GM12878 (cell line): ENCODE data around the gene SLC39A2. TPM values are rescaled to one million over a fixed set of nuclear protein-coding genes. Genes with fewer than 3 reads are reported as not detected.

Source experiments
- ATAC-seq: fragments of 200-7000 bp; cut with Tn5 transposase; 3 replicates; pipeline ENCODE4 v1.9.1; 2020; ENCODE audit warnings: mild to moderate bottlenecking, moderate library complexity
- BruUV-seq: library from RNA; stranded (reverse); fragments of 400-500 nt; replicated peaks from 2 replicates; lab custom pipeline; 2021; lab: Mats Ljungman, UMichigan
- CTCF ChIA-PET: fragments of 300-600 bp; sonication (Branson Sonifier 250); formaldehyde crosslinking; extraction: SDS; loops from one replicate; lab custom pipeline; 2021; ENCODE audit warnings: inconsistent platforms; lab: Yijun Ruan, JAX
- POLR2A ChIA-PET: fragments of 350-600 bp; formaldehyde crosslinking; extraction: SDS; loops from one replicate; lab custom pipeline; 2021; ENCODE audit warnings: inconsistent platforms; lab: Charles Lee
- RAD21 ChIA-PET: fragments of 300-600 bp; sonication (Branson Sonifier 250); formaldehyde crosslinking; loops from one replicate; lab custom pipeline; 2023; ENCODE audit warnings: antibody characterized with exemption; ENCODE audit not compliant: unreplicated experiment; lab: Charles Lee
- SMC1A ChIA-PET: fragments of 300-600 bp; sonication (Branson Sonifier 250); formaldehyde crosslinking; loops from one replicate; lab custom pipeline; 2023; ENCODE audit not compliant: unreplicated experiment, uncharacterized antibody; lab: Charles Lee
- DNase-seq: peaks from one replicate; pipeline ENCODE4 v3.0.0-alpha.2; 2011; ENCODE audit warnings: low read depth, low spot score
- FAIRE-seq: peaks from 3 replicates; lab custom pipeline; 2011; peaks lifted over from hg19 to GRCh38; lab: Jason Lieb, UNC
- H2AFZ ChIP-seq: 2 replicates; pipeline ENCODE4 v1.6.0; 2011; ENCODE audit warnings: low read depth, low read length, control low read depth; ENCODE audit not compliant: control insufficient read depth
- H3K27ac ChIP-seq: 2 replicates; pipeline ENCODE4 v1.5.1; 2011; ENCODE audit warnings: control low read depth; ENCODE audit not compliant: control insufficient read depth, insufficient read depth
- H3K27me3 ChIP-seq, 2 experiments: replicated peaks in 1 of 2; 2 replicates each; pipeline versions ENCODE4 v1.6.0 to v1.6.1; 2011; ENCODE audit warnings: low read length in 1 of 2; ENCODE audit not compliant: control insufficient read depth in 2 of 2, insufficient read depth in 2 of 2
- H3K36me3 ChIP-seq, 2 experiments: 2 replicates each; pipeline ENCODE4 v1.5.1; 2011; ENCODE audit warnings: low read length in 1 of 2; ENCODE audit not compliant: control insufficient read depth in 2 of 2, insufficient read depth in 2 of 2
- H3K4me1 ChIP-seq: 2 replicates; pipeline ENCODE4 v1.6.1; 2011; ENCODE audit warnings: mild to moderate bottlenecking, low read length, moderate library complexity, mixed read lengths; ENCODE audit not compliant: control insufficient read depth, insufficient read depth
- H3K4me2 ChIP-seq: 2 replicates; pipeline ENCODE4 v1.6.0; 2011; ENCODE audit warnings: control low read depth; ENCODE audit not compliant: control insufficient read depth, insufficient read depth
- H3K4me3 ChIP-seq: fragments of 200-600 bp; sonication (generic); 2 replicates; pipeline ENCODE4 v1.5.1; 2016
- H3K79me2 ChIP-seq: 2 replicates; pipeline ENCODE4 v1.6.0; 2011; ENCODE audit warnings: low read length; ENCODE audit not compliant: control insufficient read depth, insufficient read depth
- H3K9ac ChIP-seq: 2 replicates; pipeline ENCODE4 v1.8.0; 2011; ENCODE audit warnings: low read length, control low read depth, mixed read lengths; ENCODE audit not compliant: control insufficient read depth, insufficient read depth
- H3K9me3 ChIP-seq: replicated peaks from 3 replicates; pipeline ENCODE4 v1.5.1; 2011; ENCODE audit warnings: mild to moderate bottlenecking, low read length; ENCODE audit not compliant: control insufficient read depth, insufficient read depth
- H4K20me1 ChIP-seq: 2 replicates; pipeline ENCODE4 v1.6.0; 2011; ENCODE audit not compliant: control insufficient read depth, insufficient read depth
- BCL11A ChIP-seq: IDR thresholded peaks from 2 replicates; pipeline ENCODE4 v1.6.1; 2011; ENCODE audit warnings: low read depth, low read length
- CHD4 ChIP-seq: fragments of 200-600 bp; sonication (generic); IDR thresholded peaks from 2 replicates; pipeline ENCODE4 v1.6.1; 2016; ENCODE audit warnings: mild to moderate bottlenecking
- EED ChIP-seq: sonication (generic); IDR thresholded peaks from 2 replicates; pipeline ENCODE4 v1.6.1; 2016; ENCODE audit warnings: antibody characterized with exemption, low read depth
- FOS ChIP-seq: IDR thresholded peaks from 3 replicates; pipeline ENCODE4 v1.6.1; 2011; ENCODE audit warnings: borderline replicate concordance; ENCODE audit not compliant: insufficient read length; ENCODE audit errors: extremely low read depth
- IKZF1 ChIP-seq: fragments of 450-650 bp; conservative IDR thresholded peaks from 2 replicates; pipeline ENCODE4 v1.6.1; 2017; ENCODE audit warnings: antibody characterized with exemption, mild to moderate bottlenecking
- MEF2B ChIP-seq: fragments of 450-650 bp; IDR thresholded peaks from 2 replicates; pipeline ENCODE4 v1.6.1; 2018; ENCODE audit warnings: mild to moderate bottlenecking, moderate library complexity; ENCODE audit not compliant: partially characterized antibody, poor library complexity, severe bottlenecking
- NR2C2 ChIP-seq: IDR thresholded peaks from 2 replicates; pipeline ENCODE4 v1.6.1; 2011; ENCODE audit warnings: borderline replicate concordance, low read depth; ENCODE audit not compliant: control insufficient read depth, insufficient read length
- RFX5 ChIP-seq: IDR thresholded peaks from 2 replicates; pipeline ENCODE4 v1.6.1; 2011; ENCODE audit warnings: low read depth, low read length, improper control_type of control experiment
- SMAD5 ChIP-seq: IDR thresholded peaks from 2 replicates; pipeline ENCODE4 v1.6.1; 2016; ENCODE audit warnings: antibody characterized with exemption, low read depth
- TCF7 ChIP-seq: IDR thresholded peaks from 2 replicates; pipeline ENCODE4 v1.6.1; 2014; ENCODE audit warnings: antibody characterized with exemption, borderline replicate concordance
- WGBS: methylation state at CpG from one replicate; pipeline ENCODE4 v1.1.6; 2016; ENCODE audit warnings: low lambda C conversion rate; ENCODE audit not compliant: insufficient replicate concordance, insufficient coverage; ENCODE audit errors: missing lambda C conversion rate; 5-methylcytosine and 5-hydroxymethylcytosine counted together
- in situ Hi-C: fragments of 300-500 bp; cut with MboI; formaldehyde crosslinking; loops from 9 replicates; pipeline ENCODE4 v1.14.3; 2018; ENCODE audit warnings: mixed read lengths
- intact Hi-C: fragments of 100-400 bp; cut with micrococcal nuclease; formaldehyde crosslinking; loops from one replicate; pipeline ENCODE4 v1.14.2; 2022; ENCODE audit not compliant: unreplicated experiment
- polyA plus RNA-seq, 11 experiments: library from polyadenylated mRNA; depleted of rRNA in 4 of 11; unstranded in 6 of 11; stranded (reverse) in 5 of 11; fragments of >200 nt; fragmentation: Nextera tagmentation in 4 of 11; fragmentation: Illumina TruSeq in 1 of 11; extraction: Ambion mirVana in 4 of 11; extraction: Trizol in 1 of 11; gene quantifications; 1 replicate in 1 of 11; 2 replicates in 10 of 11; pipeline versions ENCODE4 v1.2.1 to v1.2.3, GENCODE V29; 2011 to 2016; ENCODE audit warnings: inconsistent platforms in 2 of 11, missing spikeins in 2 of 11, low read depth in 1 of 11
- total RNA-seq, 4 experiments: library from RNA; depleted of rRNA in 3 of 4; stranded (reverse); fragments of >200 nt in 3 of 4; fragmentation: Illumina TruSeq in 1 of 4; extraction: Trizol in 1 of 4; gene quantifications; 2 replicates each; pipeline versions ENCODE4 v1.2.1 to v1.2.3, GENCODE V29; 2013 to 2021
- TF ChIP-seq, protein P1 (sequence below): fragments of 150-350 bp; IDR thresholded peaks from 2 replicates; pipeline ENCODE4 v1.6.1; 2016; ENCODE audit warnings: low read depth, low read length
- TF ChIP-seq, protein P2 (sequence below): fragments of 450-650 bp; IDR thresholded peaks from 2 replicates; pipeline ENCODE4 v1.6.1; 2016; ENCODE audit warnings: mild to moderate bottlenecking

The SLC39A2 gene
- total and polyA plus RNA-seq, 10 of the 15 experiments (the other 5 are each of a cell fraction or from before 2014, with no cell fraction given) = 0.06 to 0.14 (median 0.11) TPM; not detected in 6

DNA sequence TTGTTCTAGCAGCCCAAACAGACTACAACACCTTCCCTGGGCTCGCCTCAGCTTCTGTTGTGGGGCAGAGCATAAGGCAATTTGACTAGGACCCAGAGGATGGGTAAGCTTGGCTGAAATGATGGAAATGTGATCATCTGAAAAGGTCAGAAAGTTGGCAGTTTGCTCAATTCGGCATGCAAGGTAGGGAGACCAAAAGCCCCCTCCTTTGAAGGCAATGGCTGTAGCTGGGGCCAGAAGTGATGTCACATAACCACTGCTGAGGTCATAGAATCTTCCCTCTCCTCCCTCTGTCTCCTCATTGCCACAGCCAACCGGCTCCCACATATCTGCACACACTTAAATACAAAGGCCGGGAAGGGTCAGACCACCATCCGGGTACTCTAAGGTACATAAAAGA lies 30.8 kb downstream of the SLC39A2 start, which contains the start of gene TPPP2:
Gene TPPP2 (plus strand): TSS at position 301 of the 400 bp plus-strand sequence. CDS start 365 bp downstream, outside the sequence.
- no peak within 1 kb of the TSS for H3K27ac ChIP-seq
- H3K79me2 ChIP-seq = no peaks in the 10 kb centered on the region
- SMC1A ChIA-PET = no interaction called here
- no peak for TF ChIP-seq SMAD5
- TF ChIP-seq BCL11A = no peak
- TF ChIP-seq NR2C2 = no peak
- no peak for TF ChIP-seq TCF7
- TF ChIP-seq, protein P1, sequence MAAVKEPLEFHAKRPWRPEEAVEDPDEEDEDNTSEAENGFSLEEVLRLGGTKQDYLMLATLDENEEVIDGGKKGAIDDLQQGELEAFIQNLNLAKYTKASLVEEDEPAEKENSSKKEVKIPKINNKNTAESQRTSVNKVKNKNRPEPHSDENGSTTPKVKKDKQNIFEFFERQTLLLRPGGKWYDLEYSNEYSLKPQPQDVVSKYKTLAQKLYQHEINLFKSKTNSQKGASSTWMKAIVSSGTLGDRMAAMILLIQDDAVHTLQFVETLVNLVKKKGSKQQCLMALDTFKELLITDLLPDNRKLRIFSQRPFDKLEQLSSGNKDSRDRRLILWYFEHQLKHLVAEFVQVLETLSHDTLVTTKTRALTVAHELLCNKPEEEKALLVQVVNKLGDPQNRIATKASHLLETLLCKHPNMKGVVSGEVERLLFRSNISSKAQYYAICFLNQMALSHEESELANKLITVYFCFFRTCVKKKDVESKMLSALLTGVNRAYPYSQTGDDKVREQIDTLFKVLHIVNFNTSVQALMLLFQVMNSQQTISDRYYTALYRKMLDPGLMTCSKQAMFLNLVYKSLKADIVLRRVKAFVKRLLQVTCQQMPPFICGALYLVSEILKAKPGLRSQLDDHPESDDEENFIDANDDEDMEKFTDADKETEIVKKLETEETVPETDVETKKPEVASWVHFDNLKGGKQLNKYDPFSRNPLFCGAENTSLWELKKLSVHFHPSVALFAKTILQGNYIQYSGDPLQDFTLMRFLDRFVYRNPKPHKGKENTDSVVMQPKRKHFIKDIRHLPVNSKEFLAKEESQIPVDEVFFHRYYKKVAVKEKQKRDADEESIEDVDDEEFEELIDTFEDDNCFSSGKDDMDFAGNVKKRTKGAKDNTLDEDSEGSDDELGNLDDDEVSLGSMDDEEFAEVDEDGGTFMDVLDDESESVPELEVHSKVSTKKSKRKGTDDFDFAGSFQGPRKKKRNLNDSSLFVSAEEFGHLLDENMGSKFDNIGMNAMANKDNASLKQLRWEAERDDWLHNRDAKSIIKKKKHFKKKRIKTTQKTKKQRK = no peak
- no peak for TF ChIP-seq MEF2B
- no peak for TF ChIP-seq RFX5
- no peak for TF ChIP-seq EED
- TF ChIP-seq FOS = no peak
- TF ChIP-seq CHD4 = no peak
- no peak for TF ChIP-seq IKZF1
- TF ChIP-seq, protein P2, sequence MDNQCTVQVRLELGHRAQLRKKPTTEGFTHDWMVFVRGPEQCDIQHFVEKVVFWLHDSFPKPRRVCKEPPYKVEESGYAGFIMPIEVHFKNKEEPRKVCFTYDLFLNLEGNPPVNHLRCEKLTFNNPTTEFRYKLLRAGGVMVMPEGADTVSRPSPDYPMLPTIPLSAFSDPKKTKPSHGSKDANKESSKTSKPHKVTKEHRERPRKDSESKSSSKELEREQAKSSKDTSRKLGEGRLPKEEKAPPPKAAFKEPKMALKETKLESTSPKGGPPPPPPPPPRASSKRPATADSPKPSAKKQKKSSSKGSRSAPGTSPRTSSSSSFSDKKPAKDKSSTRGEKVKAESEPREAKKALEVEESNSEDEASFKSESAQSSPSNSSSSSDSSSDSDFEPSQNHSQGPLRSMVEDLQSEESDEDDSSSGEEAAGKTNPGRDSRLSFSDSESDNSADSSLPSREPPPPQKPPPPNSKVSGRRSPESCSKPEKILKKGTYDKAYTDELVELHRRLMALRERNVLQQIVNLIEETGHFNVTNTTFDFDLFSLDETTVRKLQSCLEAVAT = no peak
- H3K4me1 ChIP-seq = no peaks in the 10 kb centered on the region; the same call in 1 of the 2 replicates
- H3K36me3 ChIP-seq = no peaks in the 10 kb centered on the region
- WGBS = 36% methylated on average over 5 of the region's 5 CpGs
- POLR2A ChIA-PET = no interaction called here
- H3K9me3 ChIP-seq = no peaks in the 10 kb centered on the region
- no peaks in the 10 kb centered on the region for H4K20me1 ChIP-seq
- H3K27me3 ChIP-seq = peaks cover 2 to 13% of the 10 kb centered on the region in 2 experiments; a peak in 3 of 4 replicates
- FAIRE-seq = no peak
- DNase-seq = no peak
- no peak within 1 kb of the TSS for H2AFZ ChIP-seq
- RAD21 ChIA-PET = no interaction called here
- ATAC-seq = no peak
- no peak within 1 kb of the TSS for H3K4me3 ChIP-seq
- intact Hi-C loops (no loop called here), in situ Hi-C loops (no loop called here)
- H3K9ac ChIP-seq = no peak within 1 kb of the TSS
- H3K4me2 ChIP-seq = no peak within 1 kb of the TSS
- no TSS peak for BruUV-seq
- CTCF ChIA-PET = no interaction called here
